Measurements from ENCODE around the gene ZNF860. TPM values are rescaled to one million over a fixed set of nuclear protein-coding genes. Genes with fewer than 3 reads are reported as not detected.

The ZNF860 gene
- total and polyA plus RNA-seq, 2 of the 4 experiments (the other 2 are of a cell fraction) = 0.18 to 0.26 TPM

DNA sequence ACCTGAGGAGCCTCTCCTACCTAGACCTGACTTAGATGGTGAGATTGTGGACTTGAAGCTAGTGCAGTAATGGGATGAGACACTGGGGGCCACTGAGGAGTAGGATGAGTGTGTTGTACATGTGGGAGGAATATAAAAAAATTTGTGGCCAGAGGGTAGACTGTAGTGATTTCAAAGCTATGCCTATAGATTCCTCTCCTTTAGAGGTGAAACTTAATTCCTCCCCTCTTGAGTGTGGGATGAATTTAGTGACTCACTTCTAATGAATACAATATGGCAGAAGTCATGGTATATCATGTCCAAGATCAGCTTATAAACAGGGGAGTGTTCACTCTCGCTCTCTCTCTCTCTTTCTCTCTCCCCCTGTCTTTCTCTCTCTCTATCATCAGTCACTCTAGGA is 6.7 kb downstream of the ZNF860 start:
- H3K4me2 ChIP-seq (ENCODE audit: low read depth, low read length) = no peak overlapping the region
- no peak overlapping the region for H3K9ac ChIP-seq (ENCODE audit: low read depth, low read length)
- H2AFZ ChIP-seq (replicated peaks; ENCODE audit: low read length, poor library complexity) = no peak overlapping the region
- H2AK9ac ChIP-seq (replicated peaks; ENCODE audit: low read depth, low read length, poor library complexity) = no peak overlapping the region
- H4K8ac ChIP-seq (ENCODE audit: low read depth in 2 of 2, low read length in 2 of 2) = no peak overlapping the region
- no peaks in the 10 kb centered on the region for H3K79me1 ChIP-seq (ENCODE audit: low read depth in 1 of 2, low read length in 2 of 2)
- no peak overlapping the region for H3K27ac ChIP-seq (ENCODE audit: insufficient read depth, low read length)
- no peak overlapping the region for H2BK120ac ChIP-seq (ENCODE audit: low read depth, low read length)
- H4K5ac ChIP-seq (ENCODE audit: low read depth, low read length) = no peak overlapping the region
- no peak overlapping the region for H2BK20ac ChIP-seq (ENCODE audit: low read depth, low read length)
- H3K14ac ChIP-seq (replicated peaks; ENCODE audit: low read depth, low read length) = no peak overlapping the region
- no peak overlapping the region for H3K23ac ChIP-seq (ENCODE audit: low read depth, low read length)
- no CpG with 5 or more reads among the region's 1 CpG for WGBS, 2 experiments (ENCODE audit: extremely low coverage in 2 of 2, insufficient read length in 1 of 2)
- no peaks in the 10 kb centered on the region for H3K27me3 ChIP-seq (ENCODE audit: control insufficient read depth, insufficient read depth, low read length)
- TF ChIP-seq MXI1 (IDR thresholded peaks at IDR 0.05; ENCODE audit: borderline replicate concordance, low read depth, low read length) (no peak), ELK1 (IDR thresholded peaks at IDR 0.05; ENCODE audit: borderline replicate concordance, low read depth, low read length) (no peak), MAZ (IDR thresholded peaks at IDR 0.05; ENCODE audit: borderline replicate concordance, low read depth, low read length) (no peak), BHLHE40 (IDR thresholded peaks at IDR 0.05; ENCODE audit: low read depth, low read length) (no peak), CEBPB (IDR thresholded peaks at IDR 0.05; ENCODE audit: low read depth, low read length) (no peak), NFE2L2 (IDR thresholded peaks at IDR 0.05; ENCODE audit: low read depth, low read length) (no peak), RAD21 (IDR thresholded peaks at IDR 0.05; ENCODE audit: low read length) (no peak), RCOR1 (IDR thresholded peaks at IDR 0.05; ENCODE audit: insufficient replicate concordance, low read length) (no peak), SMC3 (IDR thresholded peaks at IDR 0.05; ENCODE audit: low read depth, low read length) (no peak), MAFK (IDR thresholded peaks at IDR 0.05; ENCODE audit: low read depth, low read length) (no peak), FOS (IDR thresholded peaks at IDR 0.05; ENCODE audit: low read depth, low read length) (no peak)
- TF ChIP-seq, protein P1, sequence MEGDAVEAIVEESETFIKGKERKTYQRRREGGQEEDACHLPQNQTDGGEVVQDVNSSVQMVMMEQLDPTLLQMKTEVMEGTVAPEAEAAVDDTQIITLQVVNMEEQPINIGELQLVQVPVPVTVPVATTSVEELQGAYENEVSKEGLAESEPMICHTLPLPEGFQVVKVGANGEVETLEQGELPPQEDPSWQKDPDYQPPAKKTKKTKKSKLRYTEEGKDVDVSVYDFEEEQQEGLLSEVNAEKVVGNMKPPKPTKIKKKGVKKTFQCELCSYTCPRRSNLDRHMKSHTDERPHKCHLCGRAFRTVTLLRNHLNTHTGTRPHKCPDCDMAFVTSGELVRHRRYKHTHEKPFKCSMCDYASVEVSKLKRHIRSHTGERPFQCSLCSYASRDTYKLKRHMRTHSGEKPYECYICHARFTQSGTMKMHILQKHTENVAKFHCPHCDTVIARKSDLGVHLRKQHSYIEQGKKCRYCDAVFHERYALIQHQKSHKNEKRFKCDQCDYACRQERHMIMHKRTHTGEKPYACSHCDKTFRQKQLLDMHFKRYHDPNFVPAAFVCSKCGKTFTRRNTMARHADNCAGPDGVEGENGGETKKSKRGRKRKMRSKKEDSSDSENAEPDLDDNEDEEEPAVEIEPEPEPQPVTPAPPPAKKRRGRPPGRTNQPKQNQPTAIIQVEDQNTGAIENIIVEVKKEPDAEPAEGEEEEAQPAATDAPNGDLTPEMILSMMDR (conservative IDR thresholded peaks at IDR 0.05; ENCODE audit: low read depth, low read length) = no peak
- H3K9me1 ChIP-seq (ENCODE audit: insufficient read depth, low read length) = no peaks in the 10 kb centered on the region
- H4K20me1 ChIP-seq (ENCODE audit: insufficient read depth, low read length) = no peaks in the 10 kb centered on the region
- dilution Hi-C loops (cut with HindIII; ENCODE audit: low sequenced_read_pairs, unreplicated experiment) = no loop called here
- POLR2A ChIA-PET (ENCODE audit: unreplicated experiment) = no interaction called here
- H3K56ac ChIP-seq (ENCODE audit: extremely low read depth, insufficient read depth, low read length) = no peak overlapping the region
- no TSS peak for BruUV-seq (replicated peaks)
- no peak overlapping the region for H3K4ac ChIP-seq (ENCODE audit: low read depth, low read length)
- no peak overlapping the region for H4K91ac ChIP-seq (ENCODE audit: insufficient read depth, low read depth, low read length)
- no peak overlapping the region for H2BK5ac ChIP-seq (ENCODE audit: low read depth, low read length, poor library complexity, severe bottlenecking)
- ATAC-seq (ENCODE audit: low read depth) = no peak
- no peak overlapping the region for H3K18ac ChIP-seq (ENCODE audit: low read depth, low read length)
- peak; percentile 20 for DNase-seq
- in situ Hi-C loops (cut with MboI; ENCODE audit: low sequenced_read_pairs) = no loop called here
- no peaks in the 10 kb centered on the region for H3K4me1 ChIP-seq (ENCODE audit: control insufficient read depth, insufficient read depth, low read length)
- CTCF ChIA-PET = no interaction called here
- H2AK5ac ChIP-seq (ENCODE audit: low read depth, low read length) = no peak overlapping the region
- H3K4me3 ChIP-seq (ENCODE audit: insufficient read depth, low read depth, low read length) = no peak overlapping the region
- no peak overlapping the region for H2BK15ac ChIP-seq (ENCODE audit: low read depth, low read length)
- intact Hi-C loops (cut with micrococcal nuclease) = loop anchor here (10.0 kb wide), 1 partner anchor 373 kb away; no protein-coding TSS in a partner anchor
- peaks cover 14% of the 10 kb centered on the region for H3K9me3 ChIP-seq (ENCODE audit: control insufficient read depth, insufficient read depth, low read length)
- no peaks in the 10 kb centered on the region for H3K36me3 ChIP-seq (ENCODE audit: control insufficient read depth, insufficient read depth, low read length)

All from IMR-90 (cell line).